Ovary (tissue), 9 donors: ENCODE data around the gene LMO7. TPM values are rescaled to one million over a fixed set of nuclear protein-coding genes. Genes with fewer than 3 reads are reported as not detected.

ENCODE experiments used
- DNase-seq, 5 donors: peaks; one replicate each; pipeline ENCODE4 v3.0.0-alpha.2; 2019 to 2020
- H3K27ac ChIP-seq, 2 donors: fragments of 200-600 bp; one replicate each; pipeline versions ENCODE4 v1.5.1 to v1.8.0; 2019 to 2022
- H3K27me3 ChIP-seq: fragments of 200-600 bp; one replicate; pipeline ENCODE4 v1.8.0; 2022
- H3K36me3 ChIP-seq: fragments of 200-600 bp; sonication (generic); one replicate; pipeline ENCODE4 v1.5.1; 2019
- H3K4me1 ChIP-seq: one replicate; pipeline ENCODE4 v1.8.1; 2013; ENCODE audit warnings: mild to moderate bottlenecking, moderate library complexity; ENCODE audit not compliant: insufficient read depth
- H3K4me3 ChIP-seq: fragments of 200-600 bp; sonication (generic); one replicate; pipeline ENCODE4 v1.5.1; 2017
- H3K9me3 ChIP-seq, 2 donors: fragments of 200-600 bp in 1 of 2; sonication (generic) in 1 of 2; one replicate each; pipeline versions ENCODE4 v1.5.1 to v1.8.1; 2013 to 2019; ENCODE audit warnings: mild to moderate bottlenecking in 1 of 2, moderate library complexity in 1 of 2
- CTCF ChIP-seq, 3 donors: fragments of 450-650 bp in 2 of 3; fragments of 200-600 bp in 1 of 3; IDR thresholded peaks; one replicate each; pipeline versions ENCODE4 v1.5.1 to v1.8.0; 2016 to 2022; ENCODE audit warnings: antibody characterized with exemption in 3 of 3, mild to moderate bottlenecking in 1 of 3
- EP300 ChIP-seq: sonication (generic); formaldehyde crosslinking; IDR thresholded peaks from one replicate; pipeline ENCODE4 v1.6.1; 2017; ENCODE audit warnings: antibody characterized with exemption
- POLR2A ChIP-seq: fragments of 450-650 bp; IDR thresholded peaks from one replicate; pipeline ENCODE4 v1.6.1; 2017; ENCODE audit warnings: antibody characterized with exemption, mild to moderate bottlenecking, moderate library complexity
- WGBS, 3 donors: extraction: QIAGEN DNeasy Blood & Tissue Kit in 1 of 3; methylation state at CpG; one replicate each; pipeline versions ENCODE4 v1.1.5 to v1.1.7; 2013 to 2017; 5-methylcytosine and 5-hydroxymethylcytosine counted together
- intact Hi-C, 4 donors: fragments of 100-400 bp; cut with DNase I; formaldehyde crosslinking; loops; one replicate each; pipeline versions ENCODE4 v1.11.0 to v1.15.1; 2022 to 2023
- polyA plus RNA-seq, 2 donors: library from polyadenylated mRNA; stranded (reverse); fragments of 200-250 nt in 1 of 2; fragments of 350-450 nt in 1 of 2; fragmentation: Illumina TruSeq in 1 of 2; extraction: RNeasy Lipid Tissue Mini Kit (QIAGEN cat#74804) in 1 of 2; gene quantifications; one replicate each; pipeline ENCODE4 v1.2.3, GENCODE V29; 2013 to 2014
- total RNA-seq, 7 donors: library from RNA; depleted of rRNA in 2 of 7; stranded (reverse); fragments of >200 nt in 2 of 7; fragmentation: NEBNext Ultra II Directional in 3 of 7; extraction: Animal tissue kit (Norgen Biotek cat#: 25700) in 3 of 7; gene quantifications; one replicate each; pipeline versions ENCODE4 v1.1.0 to v1.2.4, GENCODE V29; 2016 to 2023
- donor health status: DM: no; HTN: no; CAD: no; lungs with moderate emphysema.
- donor health status: DM: no; HTN: no; CAD: no.
- donor health status: Bipolar disorder and iron deficiency.
- donor health status: DM: yes; HTN: yes; CAD: no.
- donor health status: DM: no; HTN: no; CAD: no.
- donor health status: DM: yes; HTN: yes; CAD: no.

LMO7 gene
- total and polyA plus RNA-seq, 9 donors, result 9.6 to 60.7 (median 20.1) TPM

DNA sequence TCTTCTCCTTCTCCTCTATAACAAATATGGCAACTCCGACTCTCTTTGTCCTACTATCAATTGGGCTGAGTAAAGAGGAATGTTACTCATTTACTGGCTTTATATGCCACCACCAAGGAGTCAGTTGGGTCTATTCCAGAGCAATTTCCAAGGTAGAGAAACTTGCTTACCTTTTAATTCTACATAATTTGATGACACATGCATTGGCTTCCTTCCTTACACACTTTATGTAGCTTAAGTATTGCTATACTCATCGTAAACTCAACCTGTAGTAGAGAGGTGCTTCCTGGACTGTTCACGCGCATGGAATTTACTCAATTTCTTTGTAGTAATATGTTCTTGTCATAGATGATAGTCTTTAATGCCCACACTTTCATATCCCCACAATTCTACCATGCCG is 160.7 kb downstream of the LMO7 start:
- Histone ChIP-seq H3K27me3 (peaks cover 2% of the 10 kb centered on the region), H3K27ac (no peak overlapping the region), H3K4me3 (no peak overlapping the region), H3K4me1 (peaks cover 6% of the 10 kb centered on the region), H3K9me3 (no peaks in the 10 kb centered on the region), H3K36me3 (no peaks in the 10 kb centered on the region)
- no peak for DNase-seq
- intact Hi-C loops, result no loop called here
- TF ChIP-seq POLR2A (no peak), CTCF (IDR thresholded peaks at IDR 0.05) (no peak), EP300 (no peak)
- WGBS, 3 donors, result 97 to 98% (median 98%) methylated on average over 5 of the region's 5 CpGs

GRCh38 chr13:75797239-75797638 is 161.1 kb downstream of the LMO7 start:
- peaks cover 2% of the 10 kb centered on the region for H3K27me3 ChIP-seq
- 93 to 95% (median 94%) methylated on average over 2 of the region's 2 CpGs for WGBS, 3 donors
- TF ChIP-seq EP300 (no peak), POLR2A (no peak), CTCF (IDR thresholded peaks at IDR 0.05) (no peak)
- no peaks in the 10 kb centered on the region for H3K9me3 ChIP-seq
- H3K27ac ChIP-seq, result no peak overlapping the region
- DNase-seq, result no peak
- peaks cover 3% of the 10 kb centered on the region for H3K4me1 ChIP-seq
- intact Hi-C loops, result no loop called here
- H3K4me3 ChIP-seq, result no peak overlapping the region
- H3K36me3 ChIP-seq, result no peaks in the 10 kb centered on the region

GRCh38 chr13:75797719-75798118 is 161.6 kb downstream of the LMO7 start:
- TF ChIP-seq CTCF (IDR thresholded peaks at IDR 0.05), result no peak
- no peak for TF ChIP-seq POLR2A
- TF ChIP-seq EP300, result no peak
- Histone ChIP-seq H3K27me3 (peaks cover 2% of the 10 kb centered on the region), H3K36me3 (no peaks in the 10 kb centered on the region), H3K27ac (no peak overlapping the region), H3K4me3 (no peak overlapping the region), H3K4me1 (no peaks in the 10 kb centered on the region), H3K9me3 (no peaks in the 10 kb centered on the region)
- no peak for DNase-seq
- 95 to 98% (median 96%) methylated on average over 2 of the region's 2 CpGs for WGBS, 3 donors
- intact Hi-C loops, result no loop called here

DNA sequence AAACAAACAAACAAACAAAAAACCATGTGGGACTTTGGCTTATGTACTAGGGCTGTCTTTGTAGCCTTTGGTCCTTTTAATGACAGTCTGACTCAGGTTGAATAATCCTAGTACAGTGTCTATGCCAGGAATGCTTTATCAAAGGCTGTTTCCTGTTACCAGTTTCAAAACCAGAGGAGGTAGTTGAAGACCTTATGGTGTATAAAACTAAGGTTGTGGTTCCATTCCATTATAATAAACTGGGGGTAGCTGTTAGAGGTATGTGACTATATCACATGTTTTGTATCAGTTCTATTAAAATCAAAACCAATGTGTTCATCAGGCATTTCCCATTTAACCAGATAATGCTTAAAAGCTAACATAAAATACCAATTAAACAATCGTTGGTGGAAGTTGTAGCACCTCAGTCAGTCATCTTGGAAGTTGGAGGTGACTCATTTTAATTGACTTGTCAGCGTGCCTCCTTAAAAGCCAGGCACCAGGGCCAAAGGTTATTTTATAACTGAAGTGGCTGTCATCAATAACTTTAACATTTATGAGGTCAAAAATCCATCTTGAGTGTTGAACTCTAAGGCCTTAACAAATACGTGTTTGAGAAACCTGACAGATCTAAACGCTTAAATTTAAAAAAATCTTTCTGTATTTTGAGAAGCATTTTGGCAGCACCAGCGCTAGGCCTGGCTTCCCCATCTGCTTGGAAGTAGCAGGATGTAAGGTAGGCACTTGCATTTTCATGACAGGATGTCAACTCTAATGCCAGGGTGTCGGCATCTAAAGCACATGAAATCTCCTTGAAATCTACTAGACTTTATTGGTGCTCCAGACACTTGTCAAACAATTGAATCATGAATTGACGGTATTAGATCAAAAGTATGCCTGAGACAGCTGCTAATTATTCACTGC is 162.5 kb downstream of the LMO7 start:
- TF ChIP-seq CTCF (IDR thresholded peaks at IDR 0.05) (no peak), EP300 (no peak), POLR2A (no peak)
- DNase-seq, result no peak
- Histone ChIP-seq H3K27me3 (peaks cover 2% of the 10 kb centered on the region), H3K4me1 (no peaks in the 10 kb centered on the region), H3K27ac (no peak overlapping the region), H3K36me3 (no peaks in the 10 kb centered on the region), H3K9me3 (no peaks in the 10 kb centered on the region), H3K4me3 (no peak overlapping the region)
- intact Hi-C loops, result no loop called here
- 91 to 93% (median 93%) methylated on average over 7 of the region's 7 CpGs for WGBS, 3 donors
